Embryonic facial prominence (tissue), 1 donor: ENCODE measurements around the gene RCSD1.
"Not testable (repeated sequence)": the region's sequence is repeated elsewhere in the genome, so short reads cannot be mapped to it uniquely, and the experiment has no call there.

ENCODE experiments used
- DNase-seq: peaks from one replicate; pipeline ENCODE4 v3.0.0-alpha.2; 2016; ENCODE audit errors: extremely low spot score

RCSD1 gene

DNA sequence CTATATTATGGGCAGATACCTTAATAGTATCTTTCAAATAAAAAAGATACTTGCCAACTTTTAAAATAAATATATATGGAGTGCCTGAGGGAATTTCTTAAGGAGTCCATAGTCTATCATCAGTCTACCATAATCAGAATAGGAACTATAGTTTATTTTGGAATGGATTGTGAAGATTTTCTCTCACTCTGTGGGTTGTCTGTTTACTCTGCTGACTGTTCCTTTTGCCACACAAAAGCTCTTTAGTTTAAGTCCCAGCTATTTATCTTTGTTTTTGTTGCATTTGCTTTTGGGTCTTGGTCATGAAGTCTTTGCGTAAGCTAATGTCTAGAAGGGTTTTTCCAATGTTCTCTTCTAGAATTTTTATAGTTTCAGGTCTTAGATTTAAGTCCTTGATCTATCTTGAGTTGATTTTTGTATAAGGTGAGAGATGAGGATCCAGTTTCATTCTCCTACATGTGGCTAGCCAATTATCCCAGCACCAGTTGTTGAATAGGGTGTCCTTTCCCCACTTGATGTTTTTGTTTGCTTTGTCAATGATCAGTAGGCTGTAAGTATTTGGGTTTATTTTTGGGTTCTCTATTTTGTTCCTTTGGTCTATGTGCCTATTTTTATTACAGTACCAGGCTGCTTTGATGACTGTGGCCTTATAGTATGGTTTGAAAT lies 112.5 kb downstream of the RCSD1 start:
- DNase-seq = not testable (repeated sequence)

GRCh38 chr1:167744901-167745300 lies 114.9 kb downstream of the RCSD1 start:
- DNase-seq = no peak

GRCh38 chr1:167746013-167746672 lies 116.1 kb downstream of the RCSD1 start:
- no peak for DNase-seq

DNA sequence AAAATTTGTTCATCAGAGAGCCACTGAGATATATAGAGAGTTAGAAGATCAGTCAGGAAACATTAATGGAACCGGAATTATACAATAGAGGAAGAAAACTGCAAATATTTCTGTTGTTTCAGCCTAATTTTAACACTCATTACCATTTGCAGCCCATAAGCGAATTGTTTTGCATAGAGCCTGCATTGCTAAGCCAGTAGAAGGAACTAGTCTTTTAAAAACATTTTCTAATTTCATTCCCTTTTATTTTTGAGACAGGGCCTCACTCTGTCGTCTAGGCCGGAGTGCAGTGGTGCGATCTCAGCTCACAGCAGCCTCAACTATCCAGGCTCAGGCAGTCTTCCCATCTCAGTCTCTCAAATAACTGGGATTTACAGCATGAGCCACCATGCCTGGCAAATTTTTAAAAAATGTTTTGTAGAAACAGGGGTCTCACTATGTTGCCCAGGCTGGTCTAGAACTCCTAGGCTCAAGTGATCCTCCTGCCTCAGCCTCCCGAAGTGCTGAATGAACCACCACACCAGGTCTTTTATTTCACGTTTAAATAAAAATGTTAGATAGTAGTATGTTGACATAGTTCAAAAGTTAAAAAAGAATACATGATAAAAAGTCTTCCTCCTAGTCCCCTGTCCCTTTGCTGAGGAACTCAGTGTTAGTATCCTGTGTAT lies 117.1 kb downstream of the RCSD1 start:
- DNase-seq = no peak

DNA sequence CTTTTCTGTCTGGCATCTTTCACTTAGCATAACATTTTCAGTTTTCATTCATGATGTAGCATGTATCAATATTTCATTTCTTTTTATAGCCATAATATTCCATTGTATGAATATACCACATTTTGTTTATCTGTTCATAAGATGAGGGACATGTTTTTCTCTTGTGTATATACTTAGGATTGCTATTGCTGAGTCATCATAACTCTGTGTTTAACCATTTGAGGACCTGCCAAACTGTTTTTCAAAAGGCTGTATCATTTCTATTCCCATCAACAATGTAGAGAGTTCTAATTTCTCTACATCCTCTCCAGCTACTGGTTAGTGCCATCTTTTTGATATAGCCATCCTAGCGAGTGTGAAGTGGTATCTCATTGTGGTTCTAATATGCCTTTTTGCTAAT lies 118.0 kb downstream of the RCSD1 start:
- no peak for DNase-seq

- DNase-seq = no peak
Observed at GRCh38 chr1:167748906-167749305, 118.9 kb downstream of the RCSD1 start.

GRCh38 chr1:167749741-167750140 lies 119.7 kb downstream of the RCSD1 start:
- DNase-seq = no peak

DNA sequence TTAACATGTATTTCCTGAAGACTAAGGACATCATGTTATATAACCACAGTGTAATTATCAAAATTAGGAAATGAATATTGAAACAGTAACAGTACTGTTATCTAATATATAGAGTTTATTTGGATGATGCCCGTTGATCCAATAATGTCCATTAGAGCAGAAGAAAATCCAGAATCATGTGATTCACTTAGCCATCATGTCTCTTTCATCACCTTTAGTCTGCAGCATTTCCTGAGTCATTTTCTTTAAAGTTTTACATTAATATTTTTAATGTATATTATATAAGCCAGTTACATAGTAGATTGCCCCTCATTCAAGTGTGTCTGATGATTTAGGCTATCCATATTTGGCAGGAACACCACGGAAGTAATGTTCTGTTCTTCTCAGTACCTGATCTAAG lies 120.6 kb downstream of the RCSD1 start:
- DNase-seq = no peak

DNA sequence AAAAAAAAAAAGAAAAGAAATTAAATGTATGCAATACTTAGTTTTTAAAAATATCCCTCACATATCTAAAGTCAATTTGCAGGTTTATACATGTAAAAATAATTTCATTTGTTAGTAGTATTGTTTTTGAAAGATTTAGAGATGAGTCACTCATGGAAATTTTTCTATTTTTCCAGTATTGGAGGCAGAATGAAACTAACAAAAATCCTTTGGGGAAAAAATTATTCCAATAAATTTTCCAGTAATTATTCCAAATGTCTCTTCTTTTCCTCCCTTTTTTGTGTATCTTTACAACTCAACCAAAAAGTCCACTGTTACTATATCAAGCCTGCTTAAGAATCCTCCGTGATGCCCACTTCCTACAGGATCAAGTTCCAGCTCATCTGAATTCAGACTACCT lies 121.6 kb downstream of the RCSD1 start:
- no peak for DNase-seq

GRCh38 chr1:167752219-167752985 lies 122.4 kb downstream of the RCSD1 start:
- DNase-seq = no peak

- no peak for DNase-seq
Observed at GRCh38 chr1:167755654-167756053, 125.6 kb downstream of the RCSD1 start.
